GM21825 (cell line): ENCODE results near the gene GALNT2.

Source experiments
- ATAC-seq: cut with Tn5 transposase; IDR thresholded peaks from one replicate; pipeline ENCODE4 v1.9.1; 2021; ENCODE audit warnings: mild to moderate bottlenecking, moderate library complexity; ENCODE audit not compliant: unreplicated experiment

GALNT2 gene

DNA sequence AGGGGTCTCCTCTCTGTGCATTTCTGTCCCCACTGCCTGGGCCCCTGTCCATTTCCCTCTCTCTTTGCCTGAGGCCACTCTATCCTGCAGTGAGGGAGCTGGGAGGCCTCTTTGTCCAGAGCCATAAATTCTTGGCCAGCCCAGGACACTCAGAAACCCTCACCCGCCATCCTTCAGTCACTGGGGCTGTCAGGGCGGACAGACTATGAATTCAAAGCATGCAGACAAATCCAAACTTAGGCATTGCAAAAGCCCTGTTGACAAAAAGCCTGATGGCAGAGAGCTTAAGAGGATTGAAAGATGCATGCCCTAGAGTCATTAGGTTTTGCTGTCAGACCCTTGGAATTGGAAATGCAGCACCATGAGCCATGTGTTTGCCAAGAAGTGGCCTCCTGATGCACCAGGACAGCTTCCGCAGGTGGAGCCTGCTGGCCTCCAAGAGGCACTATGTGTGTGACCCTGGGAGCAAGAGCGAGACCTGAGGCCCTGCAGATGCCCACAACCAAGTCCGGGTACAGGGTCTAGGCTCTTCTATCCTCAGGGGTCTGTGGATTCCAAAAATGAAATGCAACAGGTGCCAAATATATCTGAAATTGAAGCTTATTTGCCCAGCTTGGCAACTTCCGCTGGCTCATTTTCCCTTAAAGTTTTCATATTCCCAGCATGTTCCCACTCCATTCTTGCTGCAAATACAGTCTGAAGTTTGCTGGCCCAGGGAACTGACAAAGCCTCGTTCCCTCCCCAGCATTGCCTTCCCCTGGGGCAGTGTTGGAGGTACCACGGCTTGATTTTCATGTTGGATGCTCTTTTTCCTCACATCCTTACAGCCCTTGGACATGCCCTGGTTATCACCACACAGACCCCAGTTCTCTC is 181.2 kb downstream of the GALNT2 start:
- no peak for ATAC-seq

DNA sequence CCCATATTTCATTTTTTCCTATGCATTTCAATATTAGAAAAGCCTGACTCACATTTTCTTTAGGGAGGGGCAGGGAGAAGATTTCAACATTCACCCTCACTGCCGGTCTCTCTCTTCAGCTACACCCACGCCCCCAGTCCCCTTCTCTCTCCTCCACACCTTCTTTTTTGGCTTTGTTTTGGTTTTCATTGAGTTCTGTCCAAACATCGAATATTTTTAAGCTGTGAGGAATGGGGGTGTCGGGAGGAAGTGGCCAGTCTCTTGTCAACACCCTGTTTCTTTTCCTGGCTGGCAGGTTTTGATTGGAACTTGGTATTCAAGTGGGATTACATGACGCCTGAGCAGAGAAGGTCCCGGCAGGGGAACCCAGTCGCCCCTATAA is 181.8 kb downstream of the GALNT2 start:
- ATAC-seq: no peak

DNA sequence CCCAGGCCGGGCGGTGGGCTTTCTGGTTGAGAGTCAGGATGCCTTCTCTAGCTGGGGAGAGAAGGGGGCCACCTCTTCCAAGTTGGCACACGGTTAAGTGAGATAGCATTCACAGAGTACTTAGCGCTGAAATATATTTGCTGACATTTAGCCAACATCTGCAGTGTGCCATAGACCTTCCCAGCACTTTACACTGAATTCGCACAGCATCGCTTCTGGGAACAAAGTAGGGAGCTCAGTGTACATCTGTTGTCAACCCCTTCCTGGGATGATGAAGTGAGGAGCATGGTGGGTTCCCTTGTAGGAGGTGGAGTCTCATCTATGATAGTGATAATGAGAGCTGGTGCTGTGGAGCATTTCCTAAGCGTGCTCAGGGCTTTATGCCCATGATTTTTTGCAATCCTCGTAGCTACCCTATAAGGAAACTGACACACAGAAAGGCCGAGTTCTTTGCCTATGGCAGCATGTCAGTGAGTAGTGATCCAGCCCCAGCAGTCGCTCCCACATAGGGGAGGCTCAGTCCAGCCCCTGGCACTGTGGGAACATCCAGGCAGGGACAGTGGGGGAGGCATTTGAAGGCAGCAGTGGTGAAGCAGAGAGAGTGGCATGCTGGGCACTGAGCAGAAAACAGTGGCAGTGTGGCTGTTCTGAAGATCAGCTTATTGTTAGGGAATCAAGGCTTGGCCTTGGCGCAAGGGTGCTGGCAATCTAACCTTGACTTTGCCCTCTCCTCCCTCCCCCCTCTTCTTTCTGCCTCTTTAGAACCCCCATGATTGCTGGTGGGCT is 182.8 kb downstream of the GALNT2 start:
- ATAC-seq: no peak

DNA sequence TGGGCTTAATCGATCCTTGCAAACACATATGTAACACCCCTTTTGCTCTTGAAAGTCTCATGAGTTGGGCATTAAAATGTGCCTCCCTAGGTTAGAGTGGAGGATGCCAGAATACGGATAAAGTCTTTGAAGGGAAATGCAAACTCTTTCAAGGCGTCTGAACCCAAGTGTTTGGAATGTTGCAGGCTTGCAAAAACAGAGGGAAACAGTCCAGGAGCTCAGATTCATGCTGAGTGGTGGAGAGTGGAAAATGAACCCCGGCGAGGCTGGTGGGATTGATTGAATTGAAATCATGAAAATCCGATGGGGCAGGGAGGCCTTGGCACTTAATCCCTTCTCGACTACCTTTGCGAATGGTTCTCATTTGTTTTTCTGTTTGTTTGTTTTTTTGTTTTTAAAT is 183.6 kb downstream of the GALNT2 start:
- no peak for ATAC-seq

DNA sequence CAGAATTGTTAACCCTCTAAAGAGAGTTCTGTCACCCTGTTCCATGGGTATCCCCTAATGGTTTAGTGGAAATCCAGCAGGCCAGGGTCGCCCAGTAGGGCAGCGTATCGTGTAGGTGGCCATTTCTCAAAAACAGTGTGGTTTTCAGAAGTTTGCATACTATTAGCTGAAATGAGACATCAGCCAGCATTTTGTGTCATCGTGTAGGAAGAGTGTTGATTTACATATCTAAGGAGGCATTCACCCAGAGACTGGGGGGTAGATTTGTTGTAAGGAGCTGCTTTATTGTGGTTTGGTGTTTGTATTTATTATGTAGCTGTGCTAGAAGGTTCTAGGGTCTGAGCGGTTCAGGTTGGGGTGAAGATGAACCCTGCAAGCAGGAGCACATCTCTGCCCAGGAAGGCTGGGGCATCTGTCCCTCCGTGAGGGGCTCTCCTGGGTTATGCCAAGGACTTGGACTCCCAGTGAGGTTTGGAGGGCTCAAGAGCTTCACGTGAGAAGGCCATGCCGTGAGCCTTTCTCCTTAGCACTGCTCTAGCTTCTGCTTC is 184.7 kb downstream of the GALNT2 start:
- ATAC-seq: peak; percentile 80

DNA sequence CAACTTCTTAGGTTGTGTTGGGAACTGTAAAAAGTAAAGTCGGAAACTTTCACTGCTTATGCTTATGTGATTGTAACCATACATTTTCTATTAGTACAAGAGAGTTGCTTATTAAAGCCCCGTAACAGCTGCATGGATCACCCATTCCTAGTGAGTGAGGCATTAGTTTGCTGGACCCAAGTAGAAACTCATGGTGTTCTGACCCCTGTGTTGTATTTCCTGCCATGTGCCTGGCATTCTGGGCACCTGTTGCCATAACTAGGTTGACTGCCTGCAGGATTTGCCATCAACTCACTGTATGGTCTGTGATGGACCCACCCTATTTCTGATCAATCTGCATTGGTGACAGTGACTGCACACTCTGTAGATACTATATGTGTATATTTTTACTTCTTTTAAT is 186.1 kb downstream of the GALNT2 start:
- ATAC-seq: no peak

DNA sequence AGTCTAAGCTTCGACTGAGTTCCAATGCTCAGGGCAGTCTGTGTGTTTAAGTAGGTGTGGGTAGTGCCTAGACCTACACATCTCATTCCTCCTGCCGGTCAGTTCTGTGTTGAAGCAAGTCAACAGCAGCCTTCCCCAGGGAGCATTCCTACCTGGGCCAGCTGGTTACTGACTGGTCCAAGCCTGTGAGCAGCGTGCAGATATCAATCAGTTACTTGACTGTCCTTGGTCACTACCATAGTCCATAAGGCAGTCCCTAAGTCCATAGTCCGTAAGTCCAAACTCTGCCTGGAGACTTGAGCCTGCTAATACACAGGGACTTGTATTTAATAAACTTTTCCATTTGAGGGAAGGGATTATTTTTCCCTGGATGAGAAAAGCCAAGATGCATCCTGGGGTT is 187.2 kb downstream of the GALNT2 start:
- no peak for ATAC-seq

DNA sequence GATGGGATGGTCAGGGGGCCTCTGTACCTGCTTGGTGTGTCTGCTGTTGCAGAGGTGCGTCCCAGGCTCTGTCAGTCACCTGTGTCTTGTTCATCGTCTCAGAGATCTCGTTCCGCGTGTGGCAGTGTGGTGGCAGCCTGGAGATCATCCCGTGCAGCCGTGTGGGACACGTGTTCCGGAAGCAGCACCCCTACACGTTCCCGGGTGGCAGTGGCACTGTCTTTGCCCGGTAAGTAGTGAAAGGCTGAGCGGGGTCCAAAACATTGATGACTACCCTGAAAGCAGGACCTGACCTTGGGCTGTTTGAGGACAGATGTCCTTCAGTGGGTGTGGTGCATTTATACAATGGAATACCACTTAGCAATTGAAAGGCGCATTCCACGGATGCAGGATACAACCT is 188.1 kb downstream of the GALNT2 start:
- no peak for ATAC-seq

DNA sequence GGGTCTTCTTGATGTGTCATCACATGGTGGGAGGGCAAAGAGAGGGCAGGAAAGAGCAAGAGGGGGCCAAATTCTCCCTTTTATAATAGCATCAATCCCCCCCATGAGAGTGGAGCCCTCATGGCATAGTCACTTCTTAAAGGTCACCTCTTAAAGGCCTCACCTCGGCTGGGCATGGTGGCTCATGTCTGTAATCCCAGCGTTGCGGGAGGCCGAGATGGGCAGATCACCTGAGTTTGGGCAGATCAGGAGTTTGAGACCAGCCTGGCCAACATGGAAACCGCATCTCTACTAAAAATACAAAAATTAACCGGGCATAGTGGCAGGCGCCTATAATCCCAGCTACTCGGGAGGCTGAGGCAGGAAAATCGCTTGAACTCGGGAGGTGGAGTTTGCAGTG is 189.0 kb downstream of the GALNT2 start:
- ATAC-seq: no peak

DNA sequence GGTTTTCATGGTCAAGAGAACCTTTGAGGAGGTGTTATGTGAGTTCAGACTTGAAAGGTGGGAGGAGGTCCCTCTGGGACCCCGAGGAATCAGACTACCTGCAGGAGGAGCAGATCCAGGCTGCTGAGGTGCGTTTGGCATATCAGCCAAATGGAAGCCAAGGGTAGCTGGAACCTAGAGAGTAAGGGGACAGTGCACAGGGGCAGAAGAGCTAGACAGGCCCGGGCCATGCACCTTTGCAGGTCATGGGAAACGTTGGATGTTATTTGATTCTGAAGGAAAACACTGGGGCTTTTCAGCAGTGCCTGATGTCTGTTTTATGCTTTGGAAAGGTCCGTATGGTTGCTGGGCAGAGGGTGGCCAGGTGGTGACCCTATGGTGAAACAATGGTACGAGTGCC is 189.9 kb downstream of the GALNT2 start:
- ATAC-seq: no peak

DNA sequence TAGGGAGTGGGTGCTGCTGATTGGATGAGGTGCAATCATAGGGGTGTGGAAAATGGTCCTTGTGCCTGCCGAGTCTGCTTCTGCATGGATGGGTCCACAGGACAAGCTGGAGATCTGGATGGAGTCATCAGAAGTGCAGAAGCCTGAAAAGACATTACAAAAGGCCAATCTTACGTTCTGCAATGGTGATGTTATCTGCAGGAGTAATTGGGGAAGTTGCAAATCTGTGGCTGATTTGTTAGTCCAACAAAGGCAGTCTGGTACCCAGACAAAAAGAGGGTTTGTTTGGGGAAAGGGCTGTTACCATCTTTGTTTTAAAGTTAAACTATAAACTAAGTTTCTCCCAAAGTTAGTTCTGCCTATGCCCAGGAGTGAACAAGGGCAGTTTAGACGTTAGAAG is 192.6 kb downstream of the GALNT2 start:
- no peak for ATAC-seq

DNA sequence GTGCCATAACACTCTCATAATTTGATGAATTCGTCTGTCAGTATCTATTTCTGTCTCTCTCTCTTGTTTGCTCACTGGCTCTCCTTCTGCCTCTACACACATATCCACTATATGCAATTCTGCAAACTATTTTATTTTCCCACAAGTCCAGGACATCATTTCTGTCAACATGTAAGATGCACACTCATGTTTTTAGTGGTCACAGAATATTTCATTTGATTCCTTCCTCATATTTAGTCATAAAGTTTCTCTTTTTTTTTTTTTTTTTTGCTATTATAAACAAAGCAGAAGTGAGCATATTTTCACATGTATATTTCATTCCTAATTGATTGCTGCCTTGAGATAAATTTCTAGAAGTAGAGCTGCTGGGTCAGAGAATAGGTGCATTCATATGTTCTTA is 193.8 kb downstream of the GALNT2 start:
- ATAC-seq: no peak

DNA sequence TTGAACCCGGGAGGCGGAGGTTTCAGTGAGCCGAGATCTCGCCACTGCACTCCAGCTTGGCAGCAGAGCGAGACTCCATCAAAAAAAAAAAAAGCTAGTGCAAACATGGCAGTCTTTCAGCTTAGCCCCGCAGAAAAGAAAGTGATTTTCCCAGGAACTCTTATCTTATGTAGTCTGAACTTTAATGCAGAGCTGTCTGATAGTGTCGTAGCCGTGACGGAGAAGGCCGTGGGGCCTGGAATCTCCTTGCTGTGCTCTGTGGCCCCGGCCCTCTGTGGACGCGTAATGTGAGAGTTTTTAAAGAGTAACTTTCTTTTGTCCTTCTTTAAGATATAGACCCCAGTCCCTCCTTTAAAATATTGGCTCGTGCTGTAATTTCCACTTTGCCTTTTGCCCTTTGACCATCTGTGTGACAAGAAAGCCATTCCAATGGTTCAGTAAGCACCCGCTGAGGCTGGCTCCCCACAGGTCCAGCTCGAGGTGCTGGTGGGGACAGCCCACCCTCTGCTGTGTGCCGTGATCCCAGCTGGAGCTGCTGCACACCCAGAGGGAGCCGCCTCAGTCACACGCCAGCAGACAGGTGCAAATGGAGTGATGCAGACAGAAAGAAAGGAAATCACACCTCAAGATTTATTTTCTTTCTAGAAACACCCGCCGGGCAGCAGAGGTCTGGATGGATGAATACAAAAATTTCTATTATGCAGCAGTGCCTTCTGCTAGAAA is 195.1 kb downstream of the GALNT2 start:
- ATAC-seq: no peak

DNA sequence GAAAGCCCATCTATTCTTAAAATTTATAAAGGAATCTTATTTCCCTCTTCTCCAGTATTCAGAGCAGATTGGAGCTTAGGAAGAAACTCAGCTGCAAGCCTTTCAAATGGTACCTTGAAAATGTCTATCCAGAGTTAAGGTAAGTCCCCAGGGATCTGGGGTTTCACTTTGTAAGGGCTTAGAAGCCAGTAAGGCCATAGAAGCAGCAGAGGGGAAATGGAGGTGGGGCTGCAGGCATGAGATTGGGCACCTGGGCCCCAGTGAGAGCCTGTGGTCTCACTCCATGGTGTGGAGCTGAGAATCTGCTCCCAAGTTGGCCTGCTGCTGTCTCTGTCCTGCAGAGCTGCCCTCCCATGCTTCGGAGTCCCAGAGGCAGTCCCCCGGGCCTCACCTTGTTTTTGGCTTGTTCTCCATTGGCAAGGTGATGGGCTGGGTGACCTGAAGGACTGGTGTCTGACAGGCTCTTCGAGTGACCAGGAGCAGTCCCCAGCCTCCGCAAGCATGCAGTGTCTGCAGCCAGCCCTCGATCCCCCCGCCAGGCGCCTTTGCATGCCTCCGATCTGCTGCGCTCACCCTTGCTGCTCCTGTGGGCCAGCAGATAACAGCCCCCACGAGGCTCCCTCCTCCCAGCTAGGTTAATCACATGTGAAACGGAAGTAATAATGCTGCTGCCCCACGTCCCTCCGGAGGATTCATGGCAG is 196.0 kb downstream of the GALNT2 start:
- no peak for ATAC-seq

DNA sequence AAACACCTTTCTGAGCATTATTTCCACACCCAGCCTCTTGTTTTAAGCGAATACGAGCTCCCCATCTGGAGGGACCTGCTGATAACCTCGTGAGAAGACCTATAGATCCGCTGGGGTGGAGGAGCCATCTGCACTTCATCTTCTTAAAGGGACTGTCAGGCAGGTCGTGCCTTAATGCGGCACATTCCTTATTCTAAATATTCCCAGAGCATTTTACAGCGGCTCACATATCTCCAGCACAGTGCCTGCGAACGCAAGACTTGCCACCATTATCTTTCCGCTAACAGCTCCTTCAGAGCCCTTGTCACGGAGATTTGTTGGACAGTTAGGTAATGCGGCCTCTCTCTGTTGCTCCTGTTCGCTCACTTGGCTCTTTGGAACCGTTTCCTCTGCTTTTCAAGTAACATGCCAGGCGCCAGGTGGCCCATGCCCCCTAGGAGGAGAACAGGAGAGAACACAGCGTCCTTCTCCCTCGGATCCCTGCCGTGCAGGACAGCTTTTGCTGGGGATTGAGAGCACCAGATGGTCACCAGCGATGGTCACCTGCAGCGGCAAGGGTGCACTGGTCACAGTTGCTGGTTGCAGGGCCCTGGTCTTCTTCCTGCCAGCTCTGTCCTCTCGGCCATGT is 196.6 kb downstream of the GALNT2 start:
- ATAC-seq: no peak

DNA sequence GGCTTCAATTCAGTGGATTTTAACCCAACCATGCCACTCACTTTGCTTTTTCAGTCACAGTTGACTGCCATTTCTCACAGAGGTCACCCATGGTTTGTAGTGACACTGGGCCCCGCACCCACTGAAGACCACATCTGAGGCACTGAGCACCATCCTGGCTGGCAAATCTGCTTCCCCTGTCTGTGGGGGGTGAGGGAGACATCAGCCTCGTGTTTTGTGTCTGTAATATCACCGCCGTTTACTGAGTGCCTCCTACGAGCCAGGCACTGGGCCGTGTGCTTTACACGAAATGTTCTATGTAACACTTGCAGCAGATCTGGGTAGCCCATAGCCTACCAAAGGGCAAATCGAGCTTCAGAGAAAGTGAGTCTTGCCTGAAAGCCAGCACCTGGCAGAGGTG is 197.3 kb downstream of the GALNT2 start:
- ATAC-seq: no peak

DNA sequence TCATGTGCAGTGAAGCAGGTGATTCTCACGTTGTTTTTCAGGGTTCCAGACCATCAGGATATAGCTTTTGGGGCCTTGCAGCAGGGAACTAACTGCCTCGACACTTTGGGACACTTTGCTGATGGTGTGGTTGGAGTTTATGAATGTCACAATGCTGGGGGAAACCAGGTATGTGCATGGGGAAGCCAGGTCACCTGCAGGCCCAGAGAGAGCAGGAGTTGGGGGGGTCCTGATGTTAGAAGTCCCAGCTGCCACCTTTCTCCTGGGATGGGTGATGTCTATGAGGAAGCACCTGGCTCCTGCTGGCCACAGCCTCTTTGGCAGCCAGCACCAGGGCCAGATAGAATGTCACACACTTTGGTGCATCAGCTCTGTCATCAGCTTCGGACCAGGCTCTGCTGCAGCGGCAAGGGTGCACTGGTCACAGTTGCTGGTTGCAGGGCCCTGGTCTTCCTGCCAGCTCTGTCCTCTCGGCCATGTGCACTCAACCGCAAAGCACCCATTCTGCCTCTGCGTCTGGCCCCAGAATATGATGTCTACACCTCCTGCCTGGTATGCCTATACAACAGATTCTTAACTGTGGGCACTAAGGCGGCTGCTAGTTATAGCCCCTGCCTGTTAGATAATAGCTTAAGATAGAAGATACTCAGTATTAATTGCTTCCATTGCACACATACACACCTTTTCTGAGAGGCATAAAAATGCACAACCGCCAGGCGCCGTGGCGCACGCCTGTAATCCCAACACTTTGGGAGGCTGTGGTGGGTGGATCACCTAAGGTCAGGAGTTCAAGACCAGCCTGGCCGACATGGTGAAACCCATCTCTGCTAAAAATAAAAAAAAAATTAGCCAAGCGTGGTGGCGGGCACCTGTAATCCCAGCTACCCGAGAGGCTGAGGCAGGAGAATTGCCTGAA is 198.4 kb downstream of the GALNT2 start:
- no peak for ATAC-seq

DNA sequence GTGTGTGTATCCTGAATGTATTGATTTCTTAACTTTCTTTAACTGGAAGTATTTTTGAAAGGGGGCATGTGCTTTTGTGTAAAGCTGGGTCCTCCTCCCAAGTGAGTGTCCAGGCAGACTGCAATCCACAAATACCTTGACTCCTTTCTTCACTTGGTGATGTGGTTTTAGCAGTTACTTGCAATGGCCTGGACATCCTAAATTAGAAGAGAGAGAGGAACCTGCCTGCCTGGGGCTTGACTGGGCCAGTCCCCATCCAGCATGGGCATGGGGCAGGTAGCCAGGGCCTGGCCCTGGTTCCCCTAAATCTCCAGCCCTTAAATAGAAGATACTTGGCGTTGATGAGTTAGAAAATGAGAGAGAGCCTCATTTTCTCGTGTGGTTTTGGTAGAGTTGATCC is 199.4 kb downstream of the GALNT2 start:
- no peak for ATAC-seq

DNA sequence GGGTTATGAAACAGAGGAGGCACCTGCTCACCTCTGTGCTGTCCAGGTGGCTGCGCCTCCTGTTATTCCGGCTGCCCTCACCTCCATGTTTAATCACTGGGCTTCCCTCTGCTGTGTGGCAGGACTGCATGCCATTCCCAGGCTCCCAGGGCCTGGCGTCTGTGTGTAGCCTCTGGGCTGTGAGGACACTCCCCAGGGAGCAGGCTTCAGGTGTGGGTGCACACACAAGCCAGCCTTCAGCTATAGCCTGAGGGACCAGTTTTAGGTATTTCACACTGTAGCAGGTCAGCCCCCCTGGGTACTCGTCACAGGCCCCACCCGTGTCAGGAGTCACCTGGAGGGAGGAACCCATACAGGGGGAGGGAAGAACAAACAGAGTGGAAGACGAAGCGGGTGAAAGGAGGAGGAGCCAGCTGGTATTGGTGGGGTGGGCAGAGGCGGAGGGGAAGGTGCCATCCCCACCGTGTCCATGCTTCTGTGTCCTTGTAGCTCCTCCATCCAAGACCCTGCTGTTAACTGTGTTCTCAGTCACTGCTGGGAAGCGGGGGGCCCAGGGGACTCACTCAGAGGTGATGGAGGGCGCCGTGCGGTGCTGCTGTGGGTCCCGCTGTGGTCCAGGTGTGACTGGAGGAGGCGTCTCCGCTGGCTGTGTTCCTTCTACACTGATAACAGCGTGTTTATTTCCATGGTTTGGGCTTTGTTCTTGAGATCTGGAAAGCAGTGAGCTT is 200.5 kb downstream of the GALNT2 start:
- ATAC-seq: no peak
